IPS-20b (cell line): Measurements from ENCODE around the gene CEP290.
"Not testable (repeated sequence)": the region's sequence is repeated elsewhere in the genome, so short reads cannot be mapped to it uniquely, and the experiment has no call there.

ENCODE experiments used
- H3K27ac ChIP-seq: one replicate; pipeline ENCODE4 v1.5.1; 2013; ENCODE audit warnings: low read length
- H3K27me3 ChIP-seq: 2 replicates; pipeline ENCODE4 v1.6.1; 2013; ENCODE audit warnings: mild to moderate bottlenecking, low read length, inconsistent platforms; ENCODE audit not compliant: insufficient read depth
- H3K36me3 ChIP-seq: 2 replicates; pipeline ENCODE4 v1.6.1; 2013; ENCODE audit warnings: low read depth, mild to moderate bottlenecking, inconsistent platforms, low read length, moderate library complexity; ENCODE audit not compliant: insufficient read depth
- H3K4me1 ChIP-seq: 2 replicates; pipeline ENCODE4 v1.6.1; 2013; ENCODE audit warnings: mild to moderate bottlenecking, control low read depth, inconsistent platforms, low read length, moderate library complexity; ENCODE audit not compliant: insufficient read depth
- H3K4me3 ChIP-seq: 2 replicates; pipeline ENCODE4 v1.5.1; 2013; ENCODE audit warnings: mild to moderate bottlenecking, low read length, inconsistent platforms
- H3K9ac ChIP-seq: 2 replicates; pipeline ENCODE4 v1.6.1; 2013; ENCODE audit warnings: low read depth, mild to moderate bottlenecking, inconsistent platforms, low read length, moderate library complexity
- H3K9me3 ChIP-seq: 2 replicates; pipeline ENCODE4 v1.6.1; 2013; ENCODE audit warnings: mild to moderate bottlenecking, low read depth, low read length, inconsistent platforms; ENCODE audit not compliant: insufficient read depth

The CEP290 gene

DNA sequence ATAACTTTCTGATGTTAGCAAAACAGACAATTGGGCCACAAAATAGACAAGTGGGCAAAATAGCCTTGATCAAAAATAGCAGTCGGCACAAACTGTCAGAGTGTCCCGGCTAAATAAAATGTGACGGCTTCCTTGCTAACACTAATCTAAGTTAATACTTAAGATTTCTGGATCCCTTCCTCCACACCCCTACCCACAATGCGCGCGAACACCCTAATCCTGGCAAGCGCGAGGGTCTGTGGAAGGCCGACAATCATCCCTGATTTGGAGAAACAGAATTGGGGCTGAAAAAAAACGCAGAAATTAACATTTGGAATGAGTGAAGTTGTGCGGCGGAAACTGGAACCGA, 489 bp downstream of the CEP290 start:
- no peaks in the 10 kb centered on the region for H3K27me3 ChIP-seq
- H3K4me1 ChIP-seq = peaks cover 32% of the 10 kb centered on the region
- H3K27ac ChIP-seq = no peak overlapping the region
- 0 out of 2 replicates have a peak, but pooled peaks cover 7% of the 10 kb centered on the region for H3K36me3 ChIP-seq
- no peaks in the 10 kb centered on the region for H3K9me3 ChIP-seq
- peak overlapping the region; percentile 99 for H3K4me3 ChIP-seq
- H3K9ac ChIP-seq = peak overlapping the region; percentile 86

DNA sequence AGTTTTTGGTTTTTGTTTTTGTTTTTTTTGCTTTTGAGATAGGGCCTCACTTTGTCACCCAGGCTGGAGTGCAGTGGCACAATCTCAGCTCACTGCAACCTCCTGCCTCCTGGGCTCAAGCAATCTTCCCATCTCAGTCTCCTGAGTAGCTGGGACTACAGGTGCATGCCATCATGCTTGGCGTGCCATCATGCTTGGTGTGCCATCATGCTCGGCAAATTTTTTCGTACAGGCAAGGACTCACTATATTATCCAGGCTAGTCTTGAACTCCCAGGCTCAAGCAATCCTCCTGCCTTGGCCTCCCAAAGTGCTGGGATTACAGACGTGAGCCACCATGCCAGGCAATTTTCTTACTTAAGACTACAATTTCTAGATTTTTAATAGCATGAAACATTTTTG, 2.2 kb downstream of the CEP290 start:
- not testable (repeated sequence) for H3K36me3 ChIP-seq, H3K9ac ChIP-seq, H3K9me3 ChIP-seq, H3K27ac ChIP-seq, H3K27me3 ChIP-seq, H3K4me3 ChIP-seq
- H3K4me1 ChIP-seq = peaks cover 16% of the 10 kb centered on the region

DNA sequence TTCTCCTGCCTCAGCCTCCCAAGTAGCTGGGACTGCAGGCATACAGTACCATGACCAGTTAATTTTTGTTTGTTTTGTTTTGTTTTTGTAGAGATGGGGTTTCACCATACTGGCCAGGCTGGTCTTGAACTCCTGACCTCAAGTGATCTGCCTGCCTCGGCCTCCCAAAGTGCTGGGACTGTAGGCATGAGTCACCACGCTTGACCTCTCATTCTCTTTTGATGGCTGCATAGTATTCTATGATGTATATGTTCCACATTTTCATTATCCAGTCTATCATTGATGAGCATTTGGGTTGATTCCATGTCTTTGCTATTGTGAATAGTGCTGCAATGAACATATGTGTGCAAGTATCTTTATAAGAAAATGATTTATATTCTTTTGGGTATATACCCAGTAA, 8.7 kb downstream of the CEP290 start:
- H3K9ac ChIP-seq, H3K4me1 ChIP-seq, H3K27me3 ChIP-seq, H3K27ac ChIP-seq, H3K9me3 ChIP-seq, H3K4me3 ChIP-seq: not testable (repeated sequence)
- H3K36me3 ChIP-seq = peaks cover 11% of the 10 kb centered on the region; the same call in 1 of the 2 replicates

DNA sequence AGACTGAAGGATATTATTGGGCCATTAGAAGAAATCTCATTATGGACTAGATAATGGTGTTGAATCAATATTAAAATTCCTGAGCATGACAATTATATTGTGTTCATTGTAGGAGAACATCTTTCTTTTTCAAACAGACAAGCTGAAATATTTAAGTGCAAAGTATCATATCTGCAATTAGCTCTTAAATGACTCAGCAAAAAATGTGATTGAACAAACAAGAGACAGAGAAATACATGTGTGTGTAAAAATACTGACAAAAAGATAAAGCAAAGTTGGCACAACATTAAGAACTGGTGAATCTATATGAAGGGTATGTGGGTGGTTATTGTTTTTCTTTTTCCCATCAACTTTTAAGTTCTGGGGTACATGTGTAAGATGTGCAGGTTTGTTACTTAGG, 9.5 kb downstream of the CEP290 start:
- Histone ChIP-seq H3K27me3 (no peaks in the 10 kb centered on the region), H3K9me3 (no peaks in the 10 kb centered on the region), H3K4me1 (no peaks in the 10 kb centered on the region), H3K4me3 (no peak overlapping the region), H3K36me3 (peaks cover 14% of the 10 kb centered on the region; the same call in 1 of the 2 replicates), H3K27ac (no peak overlapping the region), H3K9ac (no peak overlapping the region)

DNA sequence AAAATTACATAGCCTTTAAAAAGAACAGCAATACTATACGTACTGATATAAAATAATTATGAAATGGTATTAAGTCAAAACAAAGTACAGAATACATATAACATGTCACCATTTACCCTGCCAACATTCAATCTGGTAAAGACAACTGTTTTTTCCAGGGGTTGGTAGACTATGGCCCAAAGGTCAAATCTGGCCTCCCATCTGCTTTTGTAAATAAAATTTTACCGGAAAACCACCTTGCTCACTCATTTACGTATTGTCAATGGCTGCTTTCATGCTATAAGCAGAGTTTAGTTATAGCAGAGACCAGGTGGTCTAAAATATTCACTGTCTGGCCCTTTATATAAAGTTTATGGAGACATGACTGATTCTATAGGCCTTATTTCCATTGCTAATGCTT, 14.0 kb downstream of the CEP290 start:
- Histone ChIP-seq H3K27ac (no peak overlapping the region), H3K4me3 (no peak overlapping the region), H3K9ac (no peak overlapping the region), H3K36me3 (peaks cover 15% of the 10 kb centered on the region), H3K9me3 (no peaks in the 10 kb centered on the region), H3K4me1 (no peaks in the 10 kb centered on the region), H3K27me3 (no peaks in the 10 kb centered on the region)

DNA sequence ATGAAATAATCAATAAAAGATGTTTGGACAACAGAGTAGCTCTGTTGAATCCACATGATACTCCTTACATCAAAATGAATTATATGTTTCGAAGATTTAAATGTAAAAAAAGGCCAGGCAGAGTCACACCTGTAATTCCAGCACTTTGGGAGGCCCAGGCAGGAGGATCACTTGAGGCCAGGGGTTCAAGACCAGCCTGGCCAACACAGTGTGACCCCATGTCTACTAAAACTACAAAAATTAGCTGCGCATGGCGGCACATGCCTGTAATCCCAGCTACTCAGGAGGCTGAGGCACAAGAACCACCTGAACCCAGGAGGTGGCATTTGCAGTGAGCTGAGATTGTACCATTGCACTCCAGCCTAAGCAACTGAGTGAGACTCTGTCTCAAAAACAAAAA, 14.8 kb downstream of the CEP290 start:
- Histone ChIP-seq H3K36me3 (peaks cover 15% of the 10 kb centered on the region), H3K27me3 (no peaks in the 10 kb centered on the region), H3K4me1 (no peaks in the 10 kb centered on the region), H3K9me3 (no peaks in the 10 kb centered on the region), H3K27ac (no peak overlapping the region), H3K9ac (no peak overlapping the region), H3K4me3 (no peak overlapping the region)

DNA sequence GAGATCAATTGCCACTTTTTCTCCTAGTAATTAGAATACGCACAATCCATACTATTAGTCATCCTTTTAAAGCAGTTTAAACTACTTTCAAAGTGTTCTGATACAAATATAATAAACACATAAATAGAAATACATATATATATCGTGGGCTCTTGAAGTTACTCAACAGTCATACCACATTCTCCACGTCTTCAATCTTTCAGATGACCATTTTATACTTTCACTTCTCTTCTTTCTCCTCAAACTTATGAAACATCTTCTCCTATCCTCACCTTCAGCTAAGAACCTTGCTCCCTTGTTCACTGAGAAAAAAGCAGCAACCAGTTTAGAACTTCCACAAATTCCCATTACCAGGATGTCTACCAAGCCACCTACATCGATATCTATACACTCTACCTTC, 19.2 kb downstream of the CEP290 start:
- Histone ChIP-seq H3K27ac (no peak overlapping the region), H3K9ac (no peak overlapping the region), H3K9me3 (no peaks in the 10 kb centered on the region), H3K4me3 (no peak overlapping the region), H3K4me1 (no peaks in the 10 kb centered on the region), H3K27me3 (no peaks in the 10 kb centered on the region), H3K36me3 (peaks cover 19% of the 10 kb centered on the region)

DNA sequence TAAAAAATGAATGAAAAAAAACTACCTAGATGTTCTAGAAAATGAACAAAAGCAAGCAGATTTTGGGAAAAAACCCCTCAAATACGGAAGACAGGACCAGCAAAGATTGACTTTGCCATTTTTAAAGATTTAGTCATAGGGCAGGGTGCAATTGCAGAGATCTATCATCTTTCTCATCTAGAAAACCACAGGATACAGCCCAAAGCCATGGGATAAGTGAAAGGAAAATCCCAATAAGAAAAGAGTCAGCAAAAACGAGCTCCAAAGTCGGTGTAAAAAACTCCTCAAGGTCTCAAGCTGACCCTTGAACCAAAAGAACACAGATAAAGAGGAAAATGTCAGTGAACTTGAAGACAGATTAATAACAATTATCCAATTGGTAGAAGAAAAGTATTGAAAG, 28.0 kb downstream of the CEP290 start:
- H3K36me3 ChIP-seq = peaks cover 55% of the 10 kb centered on the region
- no peaks in the 10 kb centered on the region for H3K9me3 ChIP-seq
- no peak overlapping the region for H3K9ac ChIP-seq
- H3K4me1 ChIP-seq = no peaks in the 10 kb centered on the region
- H3K27me3 ChIP-seq = no peaks in the 10 kb centered on the region
- no peak overlapping the region for H3K27ac ChIP-seq
- no peak overlapping the region for H3K4me3 ChIP-seq

DNA sequence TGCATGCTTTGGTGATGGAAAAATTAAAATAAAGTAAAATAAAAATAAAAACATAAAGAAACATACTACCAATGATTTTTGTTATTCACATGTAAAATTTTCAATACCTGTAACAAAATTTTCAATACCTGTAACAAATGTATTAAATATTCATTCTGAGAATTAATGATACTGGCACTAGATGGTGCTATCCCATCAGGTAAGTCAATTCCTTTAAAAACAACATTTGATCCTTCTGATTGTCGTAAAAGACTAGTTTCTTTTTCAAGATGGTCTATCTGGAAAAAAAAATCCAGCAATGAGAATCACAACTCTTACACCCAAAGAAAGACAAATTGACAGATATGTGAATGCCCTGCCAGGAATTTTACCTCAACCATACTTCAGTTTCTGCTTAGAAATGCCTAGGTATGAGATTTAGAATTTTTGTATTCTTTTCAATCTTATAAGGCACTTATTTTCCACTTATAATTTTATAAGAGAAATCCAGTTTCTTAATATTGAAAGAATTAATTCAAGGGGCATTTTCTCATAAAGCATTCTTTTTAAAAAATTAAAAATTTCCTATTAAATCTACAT, 30.7 kb downstream of the CEP290 start:
- Histone ChIP-seq H3K4me3 (no peak overlapping the region), H3K36me3 (peaks cover 55% of the 10 kb centered on the region), H3K27ac (no peak overlapping the region), H3K9me3 (no peaks in the 10 kb centered on the region), H3K9ac (no peak overlapping the region), H3K4me1 (no peaks in the 10 kb centered on the region), H3K27me3 (no peaks in the 10 kb centered on the region)

DNA sequence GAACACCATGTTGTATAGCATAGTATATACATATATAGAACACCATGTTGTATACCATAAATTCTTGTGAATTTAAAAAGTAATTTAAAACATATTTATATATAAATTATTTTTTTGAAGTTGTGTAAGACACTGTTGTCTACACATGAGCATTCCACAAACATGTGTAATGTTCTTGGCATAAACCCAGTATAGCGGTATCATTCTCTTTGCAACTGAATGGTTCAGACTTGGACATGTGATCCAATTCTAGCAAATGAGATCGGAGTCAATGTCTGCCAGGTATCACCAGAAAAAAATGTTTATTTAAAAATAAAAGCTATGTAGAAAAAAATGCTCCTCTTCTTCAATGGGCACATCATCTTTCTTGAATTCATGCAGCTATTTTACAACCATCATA, 33.9 kb downstream of the CEP290 start:
- no peak overlapping the region for H3K27ac ChIP-seq
- no peaks in the 10 kb centered on the region for H3K4me1 ChIP-seq
- H3K9ac ChIP-seq = no peak overlapping the region
- H3K36me3 ChIP-seq = peaks cover 37% of the 10 kb centered on the region
- H3K4me3 ChIP-seq = no peak overlapping the region
- H3K9me3 ChIP-seq = no peaks in the 10 kb centered on the region
- no peaks in the 10 kb centered on the region for H3K27me3 ChIP-seq

DNA sequence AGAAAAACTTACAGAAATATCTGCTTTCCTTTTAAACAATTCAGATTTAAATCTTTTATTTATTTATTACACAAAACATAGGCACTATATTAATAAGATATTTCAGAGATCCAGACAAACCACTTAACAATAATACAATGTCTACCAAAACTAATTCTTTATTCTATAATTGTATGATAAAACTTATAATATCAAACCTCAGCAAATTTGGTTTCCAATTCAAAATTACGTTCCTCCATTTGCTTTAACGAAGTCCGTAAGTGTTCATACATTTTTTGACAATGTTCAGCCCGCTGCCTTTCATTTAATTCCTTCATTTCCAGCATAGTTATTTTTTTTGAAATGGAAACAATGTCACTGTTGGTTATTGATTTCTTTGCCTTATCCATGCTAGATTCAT, 48.3 kb downstream of the CEP290 start:
- Histone ChIP-seq H3K4me1 (no peaks in the 10 kb centered on the region), H3K9ac (no peak overlapping the region), H3K4me3 (no peak overlapping the region), H3K9me3 (no peaks in the 10 kb centered on the region), H3K27ac (no peak overlapping the region), H3K36me3 (peaks cover 10% of the 10 kb centered on the region), H3K27me3 (no peaks in the 10 kb centered on the region)

DNA sequence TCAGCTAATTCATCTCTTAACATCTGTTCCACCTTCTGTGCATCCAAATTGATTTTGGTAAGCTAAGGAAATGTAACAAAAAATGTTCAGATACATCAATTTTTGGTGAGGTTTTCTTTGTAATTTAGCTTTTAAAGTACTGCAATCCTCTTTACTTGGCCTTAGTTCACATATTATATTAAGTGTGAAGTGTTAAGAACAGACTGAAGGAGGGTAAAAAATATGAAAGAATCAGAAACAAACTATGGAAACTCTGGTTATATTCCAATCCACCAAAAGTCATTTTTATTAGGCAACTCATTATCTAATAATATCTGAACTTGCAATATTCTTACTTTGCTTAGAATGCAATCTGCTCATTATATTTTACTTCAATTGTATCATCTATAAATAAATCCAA, 49.1 kb downstream of the CEP290 start:
- H3K4me3 ChIP-seq = no peak overlapping the region
- no peak overlapping the region for H3K27ac ChIP-seq
- no peaks in the 10 kb centered on the region for H3K27me3 ChIP-seq
- no peaks in the 10 kb centered on the region for H3K4me1 ChIP-seq
- no peak overlapping the region for H3K9ac ChIP-seq
- peaks cover 11% of the 10 kb centered on the region for H3K36me3 ChIP-seq
- no peaks in the 10 kb centered on the region for H3K9me3 ChIP-seq

DNA sequence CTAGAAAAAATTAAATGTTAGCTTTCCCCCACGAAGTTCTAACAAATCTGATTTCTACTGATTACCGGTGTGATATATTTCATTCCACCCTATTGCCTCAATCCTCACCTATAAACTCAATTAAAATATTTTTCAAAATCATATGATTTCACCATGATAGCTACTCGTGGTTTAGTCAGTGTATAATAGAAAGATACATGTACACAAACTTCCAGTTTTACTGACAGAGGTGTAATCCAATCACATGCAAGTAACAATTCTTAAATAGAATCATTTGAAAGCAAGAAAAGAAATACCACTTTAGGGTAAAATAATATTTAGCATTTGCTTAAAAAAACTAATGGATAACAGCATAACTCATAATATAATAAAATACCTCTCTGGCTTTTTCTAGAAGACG, 57.7 kb downstream of the CEP290 start:
- Histone ChIP-seq H3K27me3 (no peaks in the 10 kb centered on the region), H3K9me3 (no peaks in the 10 kb centered on the region), H3K4me1 (no peaks in the 10 kb centered on the region), H3K27ac (no peak overlapping the region), H3K9ac (no peak overlapping the region), H3K4me3 (no peak overlapping the region), H3K36me3 (peaks cover 45% of the 10 kb centered on the region)
